MM.1S (cell line): Measurements from ENCODE around the gene DYNLT1.

Experiments
- DNase-seq: peaks from one replicate; pipeline ENCODE4 v3.0.0-alpha.2; 2015
- H2AFZ ChIP-seq: fragments of 300-600 bp; sonication (generic); 2 replicates; pipeline ENCODE4 v1.6.0; 2016; ENCODE audit warnings: antibody characterized with exemption, low read length
- H3F3A ChIP-seq: fragments of 300-600 bp; sonication (generic); 2 replicates; pipeline ENCODE4 v1.6.1; 2016; ENCODE audit warnings: mild to moderate bottlenecking, antibody characterized with exemption, low read length, moderate library complexity, mixed read lengths; ENCODE audit not compliant: insufficient read depth
- H3K27ac ChIP-seq: fragments of 300-600 bp; sonication (generic); 2 replicates; pipeline ENCODE4 v1.5.1; 2016; ENCODE audit warnings: mild to moderate bottlenecking, low read length
- H3K27me3 ChIP-seq: fragments of 300-600 bp; sonication (generic); replicated peaks from 2 replicates; pipeline ENCODE4 v1.6.0; 2016; ENCODE audit warnings: low read length; ENCODE audit not compliant: insufficient read depth
- H3K36me3 ChIP-seq: fragments of 300-600 bp; sonication (generic); replicated peaks from 2 replicates; pipeline ENCODE4 v1.6.1; 2016; ENCODE audit warnings: mild to moderate bottlenecking, low read length, mixed read lengths; ENCODE audit not compliant: insufficient read depth
- H3K4me1 ChIP-seq: fragments of 300-600 bp; sonication (generic); 2 replicates; pipeline ENCODE4 v1.6.1; 2016; ENCODE audit warnings: low read length, mixed read lengths
- H3K4me2 ChIP-seq: fragments of 300-600 bp; sonication (generic); 2 replicates; pipeline ENCODE4 v1.6.0; 2016; ENCODE audit warnings: low read depth, low read length
- H3K4me3 ChIP-seq: fragments of 300-600 bp; sonication (generic); 2 replicates; pipeline ENCODE4 v1.5.1; 2016; ENCODE audit warnings: low read length, mixed read lengths
- H3K79me2 ChIP-seq: fragments of 300-600 bp; sonication (generic); 2 replicates; pipeline ENCODE4 v1.6.1; 2016; ENCODE audit warnings: mixed run types, low read length, mixed read lengths
- H3K9ac ChIP-seq: fragments of 300-600 bp; sonication (generic); 2 replicates; pipeline ENCODE4 v1.6.1; 2016; ENCODE audit warnings: low read length, mixed read lengths
- H3K9me2 ChIP-seq: fragments of 300-600 bp; sonication (generic); replicated peaks from 2 replicates; pipeline ENCODE4 v1.6.1; 2016; ENCODE audit warnings: mild to moderate bottlenecking, low read length, mixed read lengths; ENCODE audit not compliant: insufficient read depth
- H3K9me3 ChIP-seq: fragments of 300-600 bp; sonication (generic); replicated peaks from 2 replicates; pipeline ENCODE4 v1.6.1; 2016; ENCODE audit warnings: mild to moderate bottlenecking, low read length, mixed read lengths; ENCODE audit not compliant: insufficient read depth
- H4K20me1 ChIP-seq: fragments of 300-600 bp; sonication (generic); 2 replicates; pipeline ENCODE4 v1.6.1; 2016; ENCODE audit warnings: mild to moderate bottlenecking, low read length, moderate library complexity, mixed read lengths; ENCODE audit not compliant: insufficient read depth
- CTCF ChIP-seq: fragments of 300-600 bp; sonication (generic); IDR thresholded peaks from 2 replicates; pipeline ENCODE4 v1.5.1; 2016; ENCODE audit warnings: antibody characterized with exemption, low read length, mixed read lengths
- EZH2 ChIP-seq: fragments of 300-600 bp; sonication (generic); optimal IDR thresholded peaks from 2 replicates; pipeline ENCODE3; 2017; ENCODE audit warnings: low read depth, mild to moderate bottlenecking, antibody characterized with exemption, low read length, mixed read lengths
- EZH2phosphoT487 ChIP-seq: fragments of 300-600 bp; sonication (generic); IDR thresholded peaks from 2 replicates; pipeline ENCODE4 v1.6.1; 2018; ENCODE audit warnings: antibody characterized with exemption, low read length

Gene DYNLT1

GRCh38 chr6:158596861-158597260 is 47.7 kb downstream of the DYNLT1 start:
- H3F3A ChIP-seq = no peaks in the 10 kb centered on the region
- no peaks in the 10 kb centered on the region for H3K9me3 ChIP-seq
- no peaks in the 10 kb centered on the region for H3K9me2 ChIP-seq
- H3K9ac ChIP-seq = no peak overlapping the region
- H3K79me2 ChIP-seq = no peaks in the 10 kb centered on the region
- H3K4me3 ChIP-seq = no peak overlapping the region
- TF ChIP-seq EZH2phosphoT487 = no peak
- TF ChIP-seq CTCF = no peak
- TF ChIP-seq EZH2 = no peak
- no peaks in the 10 kb centered on the region for H3K36me3 ChIP-seq
- no peak for DNase-seq
- H3K27ac ChIP-seq = no peak overlapping the region
- no peaks in the 10 kb centered on the region for H3K4me1 ChIP-seq
- H2AFZ ChIP-seq = no peak overlapping the region
- H3K4me2 ChIP-seq = no peak overlapping the region
- no peaks in the 10 kb centered on the region for H4K20me1 ChIP-seq
- H3K27me3 ChIP-seq = no peaks in the 10 kb centered on the region

GRCh38 chr6:158595223-158595622 is 49.3 kb downstream of the DYNLT1 start:
- H3K9me3 ChIP-seq = no peaks in the 10 kb centered on the region
- H3K27ac ChIP-seq = no peak overlapping the region
- H2AFZ ChIP-seq = no peak overlapping the region
- no peaks in the 10 kb centered on the region for H3K36me3 ChIP-seq
- H3K4me3 ChIP-seq = no peak overlapping the region
- H3K4me1 ChIP-seq = no peaks in the 10 kb centered on the region
- DNase-seq = no peak
- no peaks in the 10 kb centered on the region for H4K20me1 ChIP-seq
- H3K79me2 ChIP-seq = no peaks in the 10 kb centered on the region
- no peaks in the 10 kb centered on the region for H3F3A ChIP-seq
- H3K27me3 ChIP-seq = no peaks in the 10 kb centered on the region
- TF ChIP-seq EZH2phosphoT487 = no peak
- no peak overlapping the region for H3K9ac ChIP-seq
- H3K4me2 ChIP-seq = no peak overlapping the region
- H3K9me2 ChIP-seq = no peaks in the 10 kb centered on the region

GRCh38 chr6:158593670-158594069 is 50.9 kb downstream of the DYNLT1 start:
- no peaks in the 10 kb centered on the region for H3K36me3 ChIP-seq
- no peaks in the 10 kb centered on the region for H4K20me1 ChIP-seq
- H3K27me3 ChIP-seq = no peaks in the 10 kb centered on the region
- no peak overlapping the region for H3K4me3 ChIP-seq
- DNase-seq = no peak
- no peaks in the 10 kb centered on the region for H3F3A ChIP-seq
- H3K4me1 ChIP-seq = no peaks in the 10 kb centered on the region
- no peak for TF ChIP-seq CTCF
- no peak for TF ChIP-seq EZH2phosphoT487
- TF ChIP-seq EZH2 = no peak
- no peaks in the 10 kb centered on the region for H3K9me2 ChIP-seq
- H2AFZ ChIP-seq = no peak overlapping the region
- H3K4me2 ChIP-seq = no peak overlapping the region
- H3K9ac ChIP-seq = no peak overlapping the region
- no peaks in the 10 kb centered on the region for H3K79me2 ChIP-seq
- H3K27ac ChIP-seq = no peak overlapping the region
- no peaks in the 10 kb centered on the region for H3K9me3 ChIP-seq

GRCh38 chr6:158591810-158592209 is 52.7 kb downstream of the DYNLT1 start:
- Histone ChIP-seq H3K9ac (no peak overlapping the region), H3K4me1 (no peaks in the 10 kb centered on the region), H3K27me3 (no peaks in the 10 kb centered on the region), H3K36me3 (no peaks in the 10 kb centered on the region), H3F3A (no peaks in the 10 kb centered on the region), H3K4me2 (no peak overlapping the region), H2AFZ (no peak overlapping the region), H3K27ac (no peak overlapping the region), H3K4me3 (no peak overlapping the region), H3K9me3 (no peaks in the 10 kb centered on the region), H3K79me2 (no peaks in the 10 kb centered on the region), H3K9me2 (no peaks in the 10 kb centered on the region), H4K20me1 (no peaks in the 10 kb centered on the region)
- no peak for TF ChIP-seq EZH2phosphoT487
- TF ChIP-seq EZH2 = no peak
- no peak for TF ChIP-seq CTCF
- no peak for DNase-seq
